ENCODE results near the gene OPCML. TPM values are rescaled to one million over a fixed set of nuclear protein-coding genes. Genes with fewer than 3 reads are reported as not detected.

The OPCML gene
- total and polyA plus RNA-seq, 2 of the 13 experiments (the other 11 are each of a cell fraction or from before 2014, with no cell fraction given) = not detected

DNA sequence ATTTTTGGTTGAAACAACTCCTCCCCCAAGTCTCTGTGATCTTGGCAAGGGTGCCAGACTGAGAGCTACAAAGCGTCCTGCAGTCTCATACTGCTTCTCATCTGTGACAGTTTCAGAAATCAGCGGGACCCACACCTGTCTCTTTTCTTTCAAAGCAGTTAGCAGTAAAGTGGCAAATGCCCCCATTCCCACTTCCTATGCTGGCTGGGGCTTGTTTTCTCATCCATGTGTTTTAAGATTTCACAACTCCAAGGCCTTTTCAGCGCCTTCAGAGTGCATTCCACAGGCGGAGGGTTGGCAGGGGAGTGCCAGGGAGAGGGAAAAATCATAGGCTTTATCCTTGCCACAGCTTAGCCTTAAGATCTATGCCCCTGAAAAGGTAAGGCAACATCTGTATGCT, 493.5 kb downstream of the OPCML start (continued):
- TF ChIP-seq MXD4 (CRISPR knock-in tag; IDR thresholded peaks at IDR 0.05) = no peak
- no peak for TF ChIP-seq ZNF549 (CRISPR knock-in tag; IDR thresholded peaks at IDR 0.05)
- TF ChIP-seq, protein P1, sequence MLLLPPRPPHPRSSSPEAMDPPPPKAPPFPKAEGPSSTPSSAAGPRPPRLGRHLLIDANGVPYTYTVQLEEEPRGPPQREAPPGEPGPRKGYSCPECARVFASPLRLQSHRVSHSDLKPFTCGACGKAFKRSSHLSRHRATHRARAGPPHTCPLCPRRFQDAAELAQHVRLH (CRISPR knock-in tag; IDR thresholded peaks at IDR 0.05; ENCODE audit: borderline replicate concordance, low read depth) = no peak
- no peak for TF ChIP-seq ZNF670 (CRISPR knock-in tag; IDR thresholded peaks at IDR 0.05; ENCODE audit: borderline replicate concordance)
- TF ChIP-seq ISX (CRISPR knock-in tag; conservative IDR thresholded peaks at IDR 0.05) = no peak
- TF ChIP-seq ZNF737 (CRISPR knock-in tag; IDR thresholded peaks at IDR 0.05; ENCODE audit: borderline replicate concordance) = no peak
- TF ChIP-seq PHF8 (CRISPR knock-in tag; IDR thresholded peaks at IDR 0.05) = no peak
- no peak for TF ChIP-seq FOXM1 (CRISPR knock-in tag; IDR thresholded peaks at IDR 0.05)

- no peak overlapping the region for H3K4me3 ChIP-seq (replicated peaks in 1 of 3; ENCODE audit: insufficient read depth in 1 of 3, low read depth in 2 of 3, low read length in 3 of 3)
- no peaks in the 10 kb centered on the region for H3K27me3 ChIP-seq (ENCODE audit: control insufficient read depth in 1 of 2, insufficient read depth in 2 of 2, low read length in 2 of 2)
- no TSS peak for BruUV-seq (replicated peaks)
- no peak overlapping the region for H2AFZ ChIP-seq (ENCODE audit: low read length)
- ChIA-PET CTCF (ENCODE audit: low intra/inter-chr PET ratio, low total read pairs) (no interaction called here), POLR2A (no interaction called here)
- in situ Hi-C loops (cut with HindIII; ENCODE audit: extremely low pct_ligation_motif_present, low pct_unique_long_range_greater_than_20kb) (no loop called here), intact Hi-C loops (cut with micrococcal nuclease; ENCODE audit: unreplicated experiment) (no loop called here)
- peaks cover 4% of the 10 kb centered on the region; the same call in 1 of the 2 replicates for H3K9me3 ChIP-seq (ENCODE audit: low read length)
- no peak for DNase-seq (ENCODE audit: low spot score)
- H3K4me2 ChIP-seq (ENCODE audit: low read depth, low read length) = no peak overlapping the region
- no peak overlapping the region for H3K9ac ChIP-seq (ENCODE audit: insufficient read depth, low read depth, low read length)
- ATAC-seq = no peak
- H4K20me1 ChIP-seq (ENCODE audit: insufficient read depth, low read length) = no peaks in the 10 kb centered on the region
- no peaks in the 10 kb centered on the region for H3K4me1 ChIP-seq (ENCODE audit: insufficient read depth, low read length)
- H3K36me3 ChIP-seq (replicated peaks in 1 of 2; ENCODE audit: control insufficient read depth in 1 of 2, insufficient read depth in 2 of 2, low read length in 2 of 2) = no peaks in the 10 kb centered on the region
- no peaks in the 10 kb centered on the region for H3K79me2 ChIP-seq (ENCODE audit: insufficient read depth, low read length)
- WGBS (ENCODE audit: low lambda C conversion rate) = 12% methylated on average over 6 of the region's 7 CpGs
- H3K27ac ChIP-seq (ENCODE audit: extremely low read length, insufficient read depth, low read length) = no peak overlapping the region
- no peak for FAIRE-seq
- TF ChIP-seq MXI1 (IDR thresholded peaks at IDR 0.05; ENCODE audit: borderline replicate concordance, low read depth, low read length) (no peak), KDM2A (CRISPR knock-in tag; IDR thresholded peaks at IDR 0.05; ENCODE audit: borderline replicate concordance, low read depth) (no peak), RBM39 (IDR thresholded peaks at IDR 0.05; ENCODE audit: low read depth, low read length, poor library complexity, severe bottlenecking) (no peak), ZC3H13 (CRISPR knock-in tag; IDR thresholded peaks at IDR 0.05) (no peak), AKAP8 (CRISPR knock-in tag; IDR thresholded peaks at IDR 0.05) (no peak), ZNF17 (CRISPR knock-in tag; IDR thresholded peaks at IDR 0.05) (no peak), TOPORS (CRISPR knock-in tag; IDR thresholded peaks at IDR 0.05) (no peak), ZNF260 (CRISPR knock-in tag; IDR thresholded peaks at IDR 0.05; ENCODE audit: borderline replicate concordance, low read depth) (no peak), ZMAT3 (CRISPR knock-in tag; conservative IDR thresholded peaks at IDR 0.05) (no peak), ZFP91 (CRISPR knock-in tag; IDR thresholded peaks at IDR 0.05; ENCODE audit: borderline replicate concordance) (no peak), PRPF4 (IDR thresholded peaks at IDR 0.05; ENCODE audit: low read depth, low read length, poor library complexity, severe bottlenecking) (no peak), ZNF12 (CRISPR knock-in tag; IDR thresholded peaks at IDR 0.05) (no peak)
Observed at GRCh38 chr11:133034929-133035328, 497.4 kb downstream of the OPCML start.

All from HepG2 (cell line).